Activated CD8-positive, alpha-beta T cell treated with anti-CD3 and anti-CD28 coated beads for 36 hours (primary cell): Measurements from ENCODE around the gene KCNJ15. TPM values are rescaled to one million over a fixed set of nuclear protein-coding genes. Genes with fewer than 3 reads are reported as not detected.

Experiments used
- ATAC-seq: fragments of 200-7000 bp; cut with Tn5 transposase; one replicate; pipeline ENCODE4 v1.10.0; 2021; ENCODE audit warnings: mild to moderate bottlenecking, moderate library complexity
- CTCF ChIA-PET: fragments of 350-600 bp; sonication (Branson Sonifier 250); formaldehyde crosslinking; loops from one replicate; lab custom pipeline; 2021; ENCODE audit warnings: antibody characterized with exemption; lab: Charles Lee
- POLR2A ChIA-PET: fragments of 350-600 bp; sonication (Branson Sonifier 250); formaldehyde crosslinking; loops from one replicate; lab custom pipeline; 2021; ENCODE audit warnings: antibody characterized with exemption; lab: Charles Lee
- DNase-seq: peaks from one replicate; pipeline ENCODE4 v3.0.0-alpha.2; 2020
- H3K27ac Mint-ChIP-seq: one replicate; pipeline ENCODE4 v1.8.0; 2021; ENCODE audit warnings: mild to moderate bottlenecking, mixed read lengths
- H3K27me3 Mint-ChIP-seq: one replicate; pipeline ENCODE4 v1.8.0; 2021; ENCODE audit warnings: mixed read lengths
- H3K36me3 Mint-ChIP-seq: one replicate; pipeline ENCODE4 v1.8.0; 2021; ENCODE audit warnings: low read depth, mixed read lengths
- H3K4me1 Mint-ChIP-seq: one replicate; pipeline ENCODE4 v1.8.0; 2021; ENCODE audit warnings: low read depth, mixed read lengths
- H3K4me3 Mint-ChIP-seq: one replicate; pipeline ENCODE4 v1.8.0; 2021; ENCODE audit warnings: mild to moderate bottlenecking, moderate library complexity, mixed read lengths
- H3K9me3 Mint-ChIP-seq: one replicate; pipeline ENCODE4 v1.8.0; 2021; ENCODE audit warnings: mixed read lengths
- intact Hi-C: fragments of 100-400 bp; cut with micrococcal nuclease; formaldehyde crosslinking; loops from one replicate; pipeline ENCODE4 v1.10.0; 2022
- total RNA-seq, 2 experiments: library from RNA; stranded (reverse); gene quantifications; one replicate each; pipeline ENCODE4 v1.2.3, GENCODE V29; 2021
- TF ChIP-seq, protein P1 (sequence below): fragments of 200-600 bp; IDR thresholded peaks from one replicate; pipeline ENCODE4 v1.8.0; 2022; ENCODE audit warnings: antibody characterized with exemption, mild to moderate bottlenecking

The KCNJ15 gene
- total RNA-seq, 2 experiments from 2014 or later = 0.43 TPM; not detected in 1

DNA sequence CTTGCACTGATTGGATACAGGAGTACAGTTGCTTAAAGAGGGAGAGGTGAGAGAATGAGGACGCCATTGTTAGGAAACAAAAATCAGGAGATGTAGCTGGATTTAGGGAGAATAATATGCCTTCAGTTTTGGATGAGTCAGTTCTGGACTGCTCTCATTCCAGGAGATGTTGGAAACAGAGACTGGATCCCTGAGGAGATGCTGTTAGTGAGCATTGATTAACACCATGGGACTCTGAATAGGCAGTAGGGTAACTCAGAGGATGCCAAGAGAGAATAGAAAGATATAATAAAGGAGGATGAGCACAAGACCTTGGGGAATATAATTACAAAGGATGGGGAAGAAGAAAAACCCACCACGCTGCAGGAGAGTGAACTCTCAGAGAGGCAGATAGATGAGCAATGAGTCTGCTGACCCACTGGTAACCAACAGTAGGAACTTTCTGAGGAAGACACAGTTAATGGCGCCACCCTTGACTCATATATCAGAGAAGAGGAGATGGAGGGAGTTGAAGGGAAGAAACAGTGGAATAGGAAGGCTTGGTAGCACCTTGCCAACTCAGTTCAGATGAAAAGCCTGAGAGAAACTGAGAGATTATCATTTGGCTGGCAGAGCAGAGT is 10.5 kb downstream of the KCNJ15 start:
- H3K9me3 Mint-ChIP-seq = no peaks in the 10 kb centered on the region
- TF ChIP-seq, protein P1, sequence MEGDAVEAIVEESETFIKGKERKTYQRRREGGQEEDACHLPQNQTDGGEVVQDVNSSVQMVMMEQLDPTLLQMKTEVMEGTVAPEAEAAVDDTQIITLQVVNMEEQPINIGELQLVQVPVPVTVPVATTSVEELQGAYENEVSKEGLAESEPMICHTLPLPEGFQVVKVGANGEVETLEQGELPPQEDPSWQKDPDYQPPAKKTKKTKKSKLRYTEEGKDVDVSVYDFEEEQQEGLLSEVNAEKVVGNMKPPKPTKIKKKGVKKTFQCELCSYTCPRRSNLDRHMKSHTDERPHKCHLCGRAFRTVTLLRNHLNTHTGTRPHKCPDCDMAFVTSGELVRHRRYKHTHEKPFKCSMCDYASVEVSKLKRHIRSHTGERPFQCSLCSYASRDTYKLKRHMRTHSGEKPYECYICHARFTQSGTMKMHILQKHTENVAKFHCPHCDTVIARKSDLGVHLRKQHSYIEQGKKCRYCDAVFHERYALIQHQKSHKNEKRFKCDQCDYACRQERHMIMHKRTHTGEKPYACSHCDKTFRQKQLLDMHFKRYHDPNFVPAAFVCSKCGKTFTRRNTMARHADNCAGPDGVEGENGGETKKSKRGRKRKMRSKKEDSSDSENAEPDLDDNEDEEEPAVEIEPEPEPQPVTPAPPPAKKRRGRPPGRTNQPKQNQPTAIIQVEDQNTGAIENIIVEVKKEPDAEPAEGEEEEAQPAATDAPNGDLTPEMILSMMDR = no peak
- no peak for ATAC-seq
- H3K36me3 Mint-ChIP-seq = no peaks in the 10 kb centered on the region
- ChIA-PET POLR2A (no interaction called here), CTCF (no interaction called here)
- peaks cover 18% of the 10 kb centered on the region for H3K4me1 Mint-ChIP-seq
- no peaks in the 10 kb centered on the region for H3K27me3 Mint-ChIP-seq
- no peak overlapping the region for H3K27ac Mint-ChIP-seq
- DNase-seq = no peak
- no peak overlapping the region for H3K4me3 Mint-ChIP-seq
- intact Hi-C loops = no loop called here

DNA sequence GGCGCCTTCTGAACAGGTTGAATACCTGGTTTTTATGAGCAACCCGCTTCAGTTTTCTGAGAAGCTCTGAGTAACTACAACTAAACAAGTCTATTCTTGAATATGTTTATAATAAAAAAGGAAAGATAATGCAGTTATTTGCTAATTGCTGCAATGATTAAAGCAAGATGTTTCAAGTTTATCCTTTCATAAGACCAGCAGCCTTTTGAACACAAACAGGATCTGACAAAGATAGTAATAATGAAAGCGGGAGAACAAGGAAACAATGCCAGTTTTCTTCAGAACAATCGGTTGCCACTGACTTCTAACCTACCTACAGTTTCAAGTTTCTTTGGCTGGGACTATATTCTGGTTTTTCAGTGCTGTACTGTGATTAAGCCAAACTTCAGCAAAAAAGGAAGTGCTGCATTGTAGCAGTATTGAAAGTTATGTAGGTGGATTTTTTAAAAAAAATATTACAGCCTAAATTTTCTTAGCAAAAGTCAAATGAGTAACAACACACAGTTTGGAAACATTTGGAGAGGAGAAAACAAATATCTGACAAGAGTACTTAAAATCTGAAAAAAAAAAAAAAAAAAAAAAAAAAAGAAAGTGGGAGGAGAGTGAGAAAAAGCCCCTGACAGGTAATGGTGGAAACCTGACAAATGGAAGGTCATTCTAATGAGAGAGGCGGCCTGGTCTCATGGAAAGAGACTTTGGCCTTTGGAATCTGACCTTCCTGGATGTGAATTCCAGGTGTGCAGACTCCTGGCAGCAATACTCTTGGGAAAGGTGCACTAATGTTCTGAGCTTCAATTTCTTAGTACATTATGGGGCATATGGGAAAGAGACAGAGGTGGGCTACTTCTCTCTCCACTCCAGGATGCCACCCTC is 11.4 kb downstream of the KCNJ15 start:
- intact Hi-C loops = no loop called here
- H3K4me3 Mint-ChIP-seq = no peak overlapping the region
- ChIA-PET POLR2A (no interaction called here), CTCF (no interaction called here)
- TF ChIP-seq, protein P1 = no peak
- H3K9me3 Mint-ChIP-seq = no peaks in the 10 kb centered on the region
- no peaks in the 10 kb centered on the region for H3K27me3 Mint-ChIP-seq
- peaks cover 18% of the 10 kb centered on the region for H3K4me1 Mint-ChIP-seq
- DNase-seq (no peak), ATAC-seq (no peak)
- H3K36me3 Mint-ChIP-seq = no peaks in the 10 kb centered on the region
- no peak overlapping the region for H3K27ac Mint-ChIP-seq

DNA sequence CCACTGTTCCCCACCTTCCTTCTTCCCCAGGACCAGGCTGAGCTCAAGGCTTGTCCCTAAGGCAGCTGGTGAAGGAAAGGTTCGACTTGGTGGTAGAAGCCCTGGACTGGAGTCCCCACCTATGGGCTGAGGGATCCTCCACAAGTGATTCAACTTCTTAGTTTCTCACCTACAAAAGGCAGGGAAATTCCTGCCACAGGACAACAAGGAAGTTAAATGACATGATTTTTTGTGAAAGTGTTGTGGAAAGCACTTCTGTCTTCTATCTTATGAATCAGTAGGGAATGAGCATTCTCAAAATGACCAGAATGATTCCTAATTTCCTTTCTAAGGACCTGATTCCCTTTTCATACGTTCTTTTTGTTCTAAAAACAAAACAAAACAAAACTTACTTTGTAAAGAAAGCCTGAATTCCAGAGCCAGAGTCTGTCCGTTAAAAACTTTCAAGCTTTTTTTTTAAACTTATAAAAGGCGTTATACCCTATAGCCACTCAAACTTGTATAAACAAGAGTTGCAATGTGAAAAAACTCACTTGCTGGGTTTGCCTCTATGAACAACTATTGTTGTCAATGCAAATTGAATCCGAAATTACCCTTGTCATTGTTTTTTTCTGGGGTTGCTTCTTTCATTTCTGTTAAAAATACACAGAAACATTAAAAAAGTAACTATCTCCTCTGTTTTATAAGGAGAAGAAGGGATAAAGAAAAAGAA is 12.2 kb downstream of the KCNJ15 start:
- TF ChIP-seq, protein P1 = no peak
- Mint-ChIP-seq H3K4me3 (no peak overlapping the region), H3K36me3 (no peaks in the 10 kb centered on the region), H3K4me1 (peaks cover 18% of the 10 kb centered on the region), H3K9me3 (no peaks in the 10 kb centered on the region), H3K27me3 (no peaks in the 10 kb centered on the region), H3K27ac (no peak overlapping the region)
- POLR2A ChIA-PET = no interaction called here
- ATAC-seq (no peak), DNase-seq (no peak)
- CTCF ChIA-PET = no interaction called here
- intact Hi-C loops = no loop called here

DNA sequence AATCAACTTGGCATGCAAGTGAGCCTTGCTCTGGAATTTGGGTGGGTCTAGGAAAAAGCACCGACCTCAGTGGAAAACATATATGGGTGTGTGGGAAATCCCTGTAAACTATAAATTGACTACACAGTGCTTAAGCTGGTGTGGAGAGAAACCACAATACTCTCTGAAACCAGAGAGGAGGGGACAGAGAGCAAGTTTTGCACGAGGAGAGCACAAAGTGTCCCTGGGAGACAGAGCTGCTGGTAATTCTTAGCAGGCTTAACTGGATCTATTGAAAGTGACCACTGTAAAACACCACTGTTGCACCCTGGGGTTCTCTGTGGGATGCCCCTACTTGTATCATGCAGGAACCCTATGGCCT is 12.8 kb downstream of the KCNJ15 start:
- no peak overlapping the region for H3K27ac Mint-ChIP-seq
- no peak overlapping the region for H3K4me3 Mint-ChIP-seq
- H3K27me3 Mint-ChIP-seq = no peaks in the 10 kb centered on the region
- no peaks in the 10 kb centered on the region for H3K9me3 Mint-ChIP-seq
- intact Hi-C loops = no loop called here
- TF ChIP-seq, protein P1 = no peak
- DNase-seq (no peak), ATAC-seq (peak; percentile 47)
- H3K36me3 Mint-ChIP-seq = no peaks in the 10 kb centered on the region
- ChIA-PET POLR2A (no interaction called here), CTCF (interaction anchor here (1.9 kb wide), 1 partner anchor 83 kb away, joined by 7 read pairs; no protein-coding TSS in a partner anchor)
- H3K4me1 Mint-ChIP-seq = peaks cover 18% of the 10 kb centered on the region
